GM19025 (cell line): ENCODE measurements around the gene UBXN2A.
"Not testable (repeated sequence)": the region's sequence is repeated elsewhere in the genome, so short reads cannot be mapped to it uniquely, and the experiment has no call there.

Experiments
- ATAC-seq: cut with Tn5 transposase; IDR thresholded peaks from one replicate; pipeline ENCODE4 v1.9.1; 2021; ENCODE audit warnings: mild to moderate bottlenecking, low read depth, moderate library complexity; ENCODE audit not compliant: unreplicated experiment

UBXN2A gene

DNA sequence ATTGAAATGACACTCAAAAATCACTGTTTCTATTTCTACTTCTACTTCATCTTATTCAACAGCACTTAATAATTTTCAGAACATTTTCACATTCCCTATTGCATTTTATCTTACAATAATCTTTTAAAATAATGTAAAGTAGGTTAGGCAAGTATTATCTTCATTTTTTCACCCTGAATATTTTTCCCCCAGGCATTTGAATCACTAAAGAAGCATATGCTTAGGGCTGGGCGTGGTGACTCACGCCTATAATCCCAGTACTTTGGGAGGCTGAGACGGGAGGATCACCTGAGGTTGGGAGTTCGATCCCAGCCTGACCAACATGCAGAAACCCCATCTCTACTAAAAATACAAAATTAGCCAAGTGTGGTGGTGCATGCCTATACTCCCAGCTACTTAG is 100.2 kb downstream of the UBXN2A start:
- ATAC-seq, result no peak

DNA sequence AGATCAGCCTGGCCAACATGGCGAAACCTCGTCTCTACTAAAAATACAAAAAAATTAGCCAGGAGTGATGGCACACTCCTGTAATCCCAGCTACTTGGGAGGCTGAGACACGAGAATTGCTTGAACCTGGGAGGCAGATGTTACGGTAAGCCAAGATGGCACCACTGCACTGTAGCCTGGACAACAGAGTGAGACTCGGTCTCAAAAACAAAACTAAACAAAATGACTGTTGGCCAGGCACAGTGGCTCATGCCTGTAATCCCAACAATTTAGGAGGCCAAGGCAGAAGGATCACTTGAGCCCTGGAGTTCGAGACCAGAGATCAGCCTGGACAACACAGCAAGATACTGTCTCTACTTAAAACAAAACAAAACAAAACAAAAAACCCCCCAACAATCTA is 102.9 kb downstream of the UBXN2A start:
- ATAC-seq, result not testable (repeated sequence)

DNA sequence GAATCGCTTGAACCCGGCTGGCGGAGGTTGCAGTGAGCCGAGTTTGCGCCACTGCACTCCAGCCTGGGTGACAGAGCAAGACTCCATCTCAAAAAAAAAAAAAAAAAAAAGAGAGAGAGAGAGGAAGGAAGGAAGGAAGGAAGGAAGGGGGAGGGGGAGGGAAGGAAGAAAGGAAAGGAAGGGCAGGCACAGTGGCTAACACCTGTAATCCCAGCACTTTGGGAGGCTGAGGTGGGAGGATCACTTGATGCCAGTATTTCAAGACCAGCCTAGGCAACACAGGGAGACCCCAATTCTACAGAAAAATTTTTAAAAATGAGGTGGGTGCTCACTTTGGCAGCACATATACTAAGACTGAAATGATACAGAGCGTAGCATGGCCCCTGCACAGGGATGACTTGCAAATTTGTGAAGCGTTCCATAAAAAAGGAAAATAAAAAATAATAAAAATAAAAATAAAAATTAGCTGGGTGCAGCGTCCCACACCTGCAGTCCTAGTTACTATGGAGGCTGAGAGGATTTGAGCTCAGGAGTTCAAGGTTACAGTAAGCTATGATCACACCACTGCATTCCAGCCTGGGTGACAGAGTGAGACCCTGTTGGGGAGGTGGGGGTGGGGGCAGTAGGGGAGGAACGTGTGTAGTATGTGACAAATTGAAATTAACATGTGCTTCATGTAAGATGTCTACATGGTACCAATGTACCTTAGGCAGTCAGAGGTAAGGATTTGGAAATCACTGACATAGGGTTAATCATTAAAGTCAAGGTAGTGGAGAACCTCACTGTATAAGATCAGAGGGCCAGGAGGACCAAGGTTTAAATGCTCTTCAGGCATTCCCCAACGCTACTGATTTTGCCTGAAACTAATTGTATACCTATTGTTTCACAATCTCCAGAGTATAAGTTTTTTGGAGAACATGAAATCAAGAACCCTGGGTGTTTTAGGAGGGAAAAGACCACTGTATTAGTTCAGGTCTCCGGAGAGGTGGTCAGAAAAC is 105.5 kb downstream of the UBXN2A start:
- no peak for ATAC-seq

DNA sequence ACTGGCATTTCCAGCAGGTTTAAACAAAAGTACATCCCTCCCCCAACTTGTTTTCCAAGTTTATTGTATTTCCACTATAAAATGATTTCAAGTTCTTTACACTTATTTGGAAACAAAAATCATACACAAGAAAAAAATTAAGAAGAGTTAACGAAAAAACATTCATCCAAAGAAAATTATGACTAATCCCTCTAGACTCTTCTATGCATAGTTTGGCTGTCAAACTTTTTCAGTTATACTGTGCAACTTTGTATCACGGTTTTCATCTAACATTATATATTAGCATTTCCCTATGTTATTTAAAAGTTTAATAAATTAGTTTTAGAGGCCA is 106.3 kb downstream of the UBXN2A start:
- ATAC-seq, result no peak

DNA sequence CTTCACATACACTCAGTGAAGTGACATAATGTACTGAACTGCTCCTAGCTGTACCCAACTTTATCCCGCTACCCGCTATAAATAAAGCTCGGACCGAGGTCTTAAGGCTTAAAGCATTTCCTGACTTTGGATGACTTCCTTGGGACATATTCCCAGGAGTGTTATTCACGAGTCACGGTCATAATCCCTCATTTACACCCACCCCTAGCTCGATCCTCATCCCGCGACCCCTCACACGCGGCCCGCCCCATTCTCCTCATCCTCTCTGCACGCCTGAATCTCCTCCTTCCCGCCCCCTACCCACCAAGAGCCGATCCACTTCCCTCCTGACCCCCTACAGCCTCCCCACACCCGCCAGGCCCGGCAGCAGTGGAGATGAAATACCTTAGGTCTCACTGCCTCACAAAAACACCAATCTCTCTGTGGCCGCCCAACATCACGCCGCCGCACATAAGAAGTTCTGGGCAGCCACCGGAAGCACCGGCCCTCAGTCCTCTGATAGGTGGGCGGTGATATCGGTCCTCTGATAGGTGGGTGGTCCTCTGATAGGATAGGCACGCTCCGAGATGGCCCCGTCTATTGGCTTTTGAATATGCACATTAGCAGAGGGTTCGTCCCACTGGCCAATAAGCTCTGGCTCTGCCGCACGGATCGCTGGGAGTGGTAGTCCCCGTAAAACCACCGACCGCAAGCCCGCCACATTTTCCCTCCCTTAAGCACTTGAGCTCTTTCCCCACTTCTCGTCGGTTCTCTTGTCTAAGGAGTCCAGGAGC is 106.9 kb downstream of the UBXN2A start, which contains the start of gene WDCP:
WDCP (minus strand) TSS at position 462 of the 773 bp plus-strand sequence. CDS start 7,897 bp downstream, outside the sequence.
- peak; percentile 98 for ATAC-seq

DNA sequence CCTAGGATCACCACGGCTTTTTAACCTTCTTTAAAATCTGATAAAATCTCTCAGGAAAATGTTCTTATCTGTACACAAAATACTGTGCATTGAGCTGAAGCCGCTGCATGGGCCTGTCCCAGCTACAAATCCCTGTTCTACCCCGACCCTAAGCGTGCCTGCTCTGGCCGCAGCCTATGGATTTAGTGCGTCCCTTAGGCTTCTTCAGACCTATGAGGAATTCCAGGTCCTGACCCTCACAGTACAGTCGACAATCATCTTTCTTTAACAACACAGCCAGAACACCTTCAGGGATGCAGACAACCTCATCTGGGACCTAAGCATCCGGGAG is 107.4 kb downstream of the UBXN2A start:
- peak; percentile 3 for ATAC-seq

DNA sequence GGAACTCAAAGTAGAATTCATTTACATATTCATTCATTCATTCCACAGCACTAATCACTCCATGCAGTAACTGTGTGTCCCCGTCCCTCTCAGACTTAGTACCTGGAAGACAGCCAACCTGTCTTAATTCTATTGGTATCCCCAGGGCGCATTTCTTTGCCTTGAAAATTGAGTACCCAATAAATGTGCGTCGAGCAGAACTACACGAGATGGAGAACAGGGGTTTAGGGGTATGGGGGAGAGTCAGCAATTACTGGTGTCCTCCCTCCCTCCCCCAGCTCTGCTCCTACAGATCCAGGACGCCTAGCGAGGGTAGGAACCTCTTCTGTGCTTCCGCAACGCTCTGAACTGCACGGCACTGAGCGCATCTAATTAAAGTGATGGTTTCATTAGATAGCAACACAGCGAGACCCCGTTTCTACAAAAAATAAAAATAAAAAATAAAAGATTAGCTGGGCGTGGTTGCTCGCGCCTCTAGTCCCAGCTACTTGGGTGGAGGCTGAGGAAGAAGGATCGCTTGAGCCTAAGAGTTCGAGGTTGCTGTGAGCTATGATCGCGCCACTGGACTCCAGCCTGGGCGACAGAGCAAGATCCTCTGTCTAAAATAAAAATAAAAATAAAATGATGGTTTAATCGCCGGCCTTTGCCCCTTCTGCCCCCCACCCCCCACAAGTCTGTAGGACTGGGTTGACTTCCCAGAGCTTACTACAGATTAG is 108.7 kb downstream of the UBXN2A start:
- ATAC-seq, result no peak

DNA sequence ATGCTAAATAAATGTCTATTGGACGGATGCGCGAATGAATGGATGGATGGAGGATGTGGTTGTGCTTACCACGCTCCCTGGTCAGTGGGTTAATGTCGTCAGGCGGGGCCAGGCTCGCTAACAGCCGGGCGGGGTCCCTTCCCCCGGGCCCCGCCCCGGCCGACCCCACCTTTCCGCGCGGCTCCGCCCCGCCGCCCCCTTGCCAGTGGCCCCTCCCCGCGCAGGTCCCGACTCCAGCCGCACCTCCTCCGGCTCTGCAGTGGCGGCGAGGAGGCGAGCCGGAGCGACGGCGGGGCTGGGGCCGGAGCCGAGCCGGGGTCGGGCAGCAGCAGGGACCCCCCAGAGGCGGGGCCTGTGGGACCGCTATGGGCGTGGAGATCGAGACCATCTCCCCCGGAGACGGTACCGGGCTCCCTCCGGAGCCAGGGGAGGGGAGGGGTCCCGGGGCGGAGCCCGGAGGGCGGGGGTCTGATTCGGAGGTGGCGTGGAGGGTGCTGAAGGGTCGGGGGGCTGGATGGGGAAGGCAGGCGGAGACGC is 109.3 kb downstream of the UBXN2A start, which contains the start of gene FKBP1B:
FKBP1B (plus strand) TSS at position 257 of the 537 bp plus-strand sequence; CDS start at position 366, 109 bp downstream.
- no peak for ATAC-seq

DNA sequence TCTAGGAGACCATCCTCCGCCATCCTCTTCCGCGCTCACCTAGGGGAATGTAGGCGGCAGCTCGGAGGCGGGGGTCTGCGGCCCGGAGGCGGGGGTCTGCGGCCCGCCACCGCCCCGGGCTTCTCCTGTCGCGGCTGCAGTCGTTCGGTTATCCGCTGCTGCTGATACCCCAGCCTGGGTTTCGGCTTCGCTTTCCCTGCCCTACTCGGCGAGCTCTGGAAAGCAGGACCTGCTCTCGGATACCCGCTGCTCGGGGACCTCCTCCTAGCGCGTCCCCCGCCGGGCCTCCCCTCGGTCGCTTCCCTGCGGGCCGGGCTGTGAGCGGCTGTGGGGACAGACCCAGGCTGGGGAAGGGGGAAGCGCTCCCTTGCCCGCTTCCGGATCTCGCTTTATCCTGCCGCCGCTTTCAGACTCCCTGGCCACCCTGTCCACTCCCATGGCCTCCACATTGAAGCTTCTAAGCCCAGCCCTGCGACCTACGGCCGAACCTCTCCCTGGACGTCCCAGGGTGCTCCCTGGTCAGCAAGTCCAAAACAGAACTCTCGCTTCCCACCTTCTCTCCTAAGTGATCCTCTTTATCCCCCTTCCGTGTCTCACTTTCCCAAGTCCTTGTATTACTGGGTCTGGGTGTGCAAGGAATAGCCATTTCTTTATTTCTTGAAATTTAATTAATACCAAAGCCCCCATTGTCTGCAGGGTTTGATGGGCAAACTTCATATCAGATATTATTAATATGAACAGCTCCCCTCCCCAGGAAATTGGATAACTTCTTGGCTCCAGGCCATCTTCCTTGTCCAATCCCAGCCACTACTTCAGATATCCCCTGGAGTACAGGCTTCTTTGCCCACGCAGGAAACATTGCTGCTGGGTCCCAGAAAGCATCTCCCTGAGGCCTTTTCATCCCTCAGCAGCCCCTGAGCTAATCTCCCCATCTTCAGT is 110.0 kb downstream of the UBXN2A start:
- no peak for ATAC-seq

DNA sequence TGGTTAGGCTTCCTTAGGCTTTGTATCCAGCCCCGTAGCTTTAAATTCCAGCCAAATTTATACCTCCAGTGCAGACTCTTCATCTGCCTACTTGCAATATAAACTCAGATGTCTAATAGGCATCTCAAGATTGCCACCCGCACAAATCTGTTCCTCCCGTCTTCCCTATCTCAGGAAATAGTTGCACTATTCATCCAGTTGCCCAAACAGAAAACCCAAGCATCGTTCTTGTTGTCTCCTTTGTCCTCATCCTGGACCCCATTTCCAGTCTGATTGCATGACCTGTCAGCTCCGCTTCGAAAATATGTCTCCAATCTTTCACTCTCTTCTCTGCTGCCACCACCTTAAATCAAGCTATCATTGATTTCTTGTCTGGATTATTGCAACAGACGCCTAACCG is 111.6 kb downstream of the UBXN2A start:
- ATAC-seq, result no peak

DNA sequence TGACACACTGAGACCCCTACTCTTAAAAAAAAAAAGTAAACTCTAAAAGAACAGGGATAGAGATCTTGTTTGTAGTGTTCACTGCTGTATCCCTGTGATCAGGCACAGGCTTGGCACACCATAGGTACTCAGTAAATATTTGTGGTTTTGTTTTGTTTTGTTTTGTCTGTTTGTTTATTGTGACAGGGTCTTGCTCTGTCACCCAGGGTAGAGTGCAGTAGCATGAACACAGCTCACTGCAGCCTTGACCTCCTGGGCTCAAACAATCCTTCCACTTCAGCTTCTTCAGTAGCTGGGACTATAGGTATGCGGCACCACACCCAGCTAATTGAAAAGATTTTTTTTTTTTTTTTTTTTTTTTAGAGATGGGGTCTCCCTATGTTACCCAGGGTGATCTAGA is 112.7 kb downstream of the UBXN2A start:
- no peak for ATAC-seq
